ENCODE results near the gene MAGEB1.

DNA sequence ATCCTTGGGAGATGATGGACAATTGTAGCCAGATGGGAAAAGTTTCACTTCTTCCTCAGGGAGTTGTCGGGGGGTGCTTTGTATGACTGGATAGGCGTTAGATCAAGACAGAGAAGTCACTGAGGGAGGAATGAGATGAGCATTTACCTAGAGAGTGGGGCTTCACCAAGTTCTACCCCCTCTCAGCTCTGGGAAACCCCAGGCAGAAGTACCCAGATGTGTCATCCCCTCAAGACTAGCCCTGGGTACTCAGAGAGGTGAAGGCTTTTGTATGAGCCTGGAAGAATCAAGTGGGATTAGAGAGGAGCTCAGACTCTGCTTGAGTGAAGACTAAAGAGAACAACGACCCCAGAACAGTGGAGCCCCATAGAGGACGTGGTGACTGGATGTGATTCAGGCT lies 1.9 kb downstream of the MAGEB1 start:
- TF ChIP-seq, protein P1, sequence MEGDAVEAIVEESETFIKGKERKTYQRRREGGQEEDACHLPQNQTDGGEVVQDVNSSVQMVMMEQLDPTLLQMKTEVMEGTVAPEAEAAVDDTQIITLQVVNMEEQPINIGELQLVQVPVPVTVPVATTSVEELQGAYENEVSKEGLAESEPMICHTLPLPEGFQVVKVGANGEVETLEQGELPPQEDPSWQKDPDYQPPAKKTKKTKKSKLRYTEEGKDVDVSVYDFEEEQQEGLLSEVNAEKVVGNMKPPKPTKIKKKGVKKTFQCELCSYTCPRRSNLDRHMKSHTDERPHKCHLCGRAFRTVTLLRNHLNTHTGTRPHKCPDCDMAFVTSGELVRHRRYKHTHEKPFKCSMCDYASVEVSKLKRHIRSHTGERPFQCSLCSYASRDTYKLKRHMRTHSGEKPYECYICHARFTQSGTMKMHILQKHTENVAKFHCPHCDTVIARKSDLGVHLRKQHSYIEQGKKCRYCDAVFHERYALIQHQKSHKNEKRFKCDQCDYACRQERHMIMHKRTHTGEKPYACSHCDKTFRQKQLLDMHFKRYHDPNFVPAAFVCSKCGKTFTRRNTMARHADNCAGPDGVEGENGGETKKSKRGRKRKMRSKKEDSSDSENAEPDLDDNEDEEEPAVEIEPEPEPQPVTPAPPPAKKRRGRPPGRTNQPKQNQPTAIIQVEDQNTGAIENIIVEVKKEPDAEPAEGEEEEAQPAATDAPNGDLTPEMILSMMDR (IDR thresholded peaks at IDR 0.05; ENCODE audit: poor library complexity), result no peak
- TF ChIP-seq EZH2 (IDR thresholded peaks at IDR 0.05; ENCODE audit: borderline replicate concordance), result no peak
